Naive thymus-derived CD4-positive, alpha-beta T cell (primary cell): ENCODE results near the gene DTNA. TPM values are rescaled to one million over a fixed set of nuclear protein-coding genes. Genes with fewer than 3 reads are reported as not detected.

ENCODE experiments used
- ATAC-seq: fragments of 150-1000 bp; cut with Tn5 transposase; 2 replicates; pipeline ENCODE4 v1.10.0; 2021; ENCODE audit warnings: mild to moderate bottlenecking, moderate library complexity
- CTCF ChIA-PET: fragments of 350-600 bp; sonication (Branson Sonifier 250); formaldehyde crosslinking; loops from one replicate; lab custom pipeline; 2021; ENCODE audit warnings: antibody characterized with exemption; lab: Charles Lee
- POLR2A ChIA-PET: fragments of 350-600 bp; sonication (Branson Sonifier 250); formaldehyde crosslinking; loops from one replicate; lab custom pipeline; 2021; ENCODE audit warnings: antibody characterized with exemption, inconsistent platforms; lab: Charles Lee
- DNase-seq, 9 donors: peaks; one replicate each; pipeline versions ENCODE4 v3.0.0 to v3.0.0-alpha.2; 2020 to 2022; ENCODE audit warnings: mixed read lengths in 1 of 9
- H3K27ac ChIP-seq: one replicate; pipeline ENCODE4 v1.7.0; 2013; ENCODE audit warnings: mild to moderate bottlenecking, low read depth, low read length, moderate library complexity
- H3K27me3 ChIP-seq, 2 donors: one replicate each; pipeline ENCODE4 v1.7.0; 2013; ENCODE audit warnings: low read length in 2 of 2, mild to moderate bottlenecking in 2 of 2, moderate library complexity in 2 of 2; ENCODE audit not compliant: control insufficient read depth in 2 of 2, insufficient read depth in 2 of 2
- H3K36me3 ChIP-seq, 3 experiments: 1 replicate in 2 of 3; 2 replicates in 1 of 3; pipeline ENCODE4 v1.7.0; 2013; ENCODE audit warnings: low read length in 3 of 3, mild to moderate bottlenecking in 3 of 3, moderate library complexity in 1 of 3; ENCODE audit not compliant: insufficient read depth in 3 of 3, control insufficient read depth in 2 of 3
- H3K4me1 ChIP-seq, 2 donors: one replicate each; pipeline ENCODE4 v1.7.0; 2013; ENCODE audit warnings: low read length in 2 of 2, mild to moderate bottlenecking in 2 of 2, moderate library complexity in 1 of 2; ENCODE audit not compliant: control insufficient read depth in 2 of 2, insufficient read depth in 2 of 2
- H3K4me3 ChIP-seq: 2 replicates; pipeline ENCODE4 v1.7.0; 2013; ENCODE audit warnings: mild to moderate bottlenecking, low read length
- H3K9me3 ChIP-seq, 3 experiments: 1 replicate in 2 of 3; 2 replicates in 1 of 3; pipeline ENCODE4 v1.7.0; 2013; ENCODE audit warnings: low read length in 3 of 3; ENCODE audit not compliant: control insufficient read depth in 2 of 3
- H3K27ac Mint-ChIP-seq, 9 donors: one replicate each; pipeline ENCODE4 v1.8.0; 2020 to 2022; ENCODE audit warnings: mixed read lengths in 9 of 9, mild to moderate bottlenecking in 8 of 9, moderate library complexity in 5 of 9, inconsistent platforms in 2 of 9
- H3K27me3 Mint-ChIP-seq, 5 donors: one replicate each; pipeline ENCODE4 v1.8.0; 2021 to 2022; ENCODE audit warnings: mixed read lengths in 5 of 5, mild to moderate bottlenecking in 1 of 5
- H3K36me3 Mint-ChIP-seq, 5 donors: one replicate each; pipeline ENCODE4 v1.8.0; 2020 to 2022; ENCODE audit warnings: mixed read lengths in 5 of 5, mild to moderate bottlenecking in 3 of 5, inconsistent platforms in 1 of 5
- H3K4me1 Mint-ChIP-seq, 7 donors: one replicate each; pipeline ENCODE4 v1.8.0; 2020 to 2022; ENCODE audit warnings: mixed read lengths in 7 of 7, mild to moderate bottlenecking in 3 of 7, inconsistent platforms in 1 of 7
- H3K4me3 Mint-ChIP-seq, 10 donors: one replicate each; pipeline ENCODE4 v1.8.0; 2020 to 2022; ENCODE audit warnings: mild to moderate bottlenecking in 10 of 10, mixed read lengths in 10 of 10, moderate library complexity in 6 of 10, inconsistent platforms in 2 of 10
- H3K9me3 Mint-ChIP-seq, 11 donors: one replicate each; pipeline ENCODE4 v1.8.0; 2020 to 2022; ENCODE audit warnings: mixed read lengths in 11 of 11, mild to moderate bottlenecking in 4 of 11, inconsistent platforms in 1 of 11, moderate library complexity in 1 of 11
- intact Hi-C, 2 donors: fragments of 100-400 bp; cut with micrococcal nuclease; formaldehyde crosslinking; loops; one replicate each; pipeline ENCODE4 v1.15.1; 2023
- polyA plus RNA-seq, 2 donors: library from polyadenylated mRNA; unstranded; fragments of 300-500 nt; fragmentation: Illumina TruSeq; gene quantifications; one replicate each; pipeline ENCODE4 v1.2.3, GENCODE V29; 2021
- total RNA-seq, 6 experiments: library from RNA in 5 of 6; stranded (reverse) in 5 of 6; gene quantifications; 1 replicate in 5 of 6; 2 replicates in 1 of 6; pipeline ENCODE4 v1.2.3 and lab custom pipeline; 2021 to 2026

The DTNA gene
- total and polyA plus RNA-seq, 7 experiments from 2014 or later, result 0.49 to 1.5 (median 0.63) TPM; not detected in 3

DNA sequence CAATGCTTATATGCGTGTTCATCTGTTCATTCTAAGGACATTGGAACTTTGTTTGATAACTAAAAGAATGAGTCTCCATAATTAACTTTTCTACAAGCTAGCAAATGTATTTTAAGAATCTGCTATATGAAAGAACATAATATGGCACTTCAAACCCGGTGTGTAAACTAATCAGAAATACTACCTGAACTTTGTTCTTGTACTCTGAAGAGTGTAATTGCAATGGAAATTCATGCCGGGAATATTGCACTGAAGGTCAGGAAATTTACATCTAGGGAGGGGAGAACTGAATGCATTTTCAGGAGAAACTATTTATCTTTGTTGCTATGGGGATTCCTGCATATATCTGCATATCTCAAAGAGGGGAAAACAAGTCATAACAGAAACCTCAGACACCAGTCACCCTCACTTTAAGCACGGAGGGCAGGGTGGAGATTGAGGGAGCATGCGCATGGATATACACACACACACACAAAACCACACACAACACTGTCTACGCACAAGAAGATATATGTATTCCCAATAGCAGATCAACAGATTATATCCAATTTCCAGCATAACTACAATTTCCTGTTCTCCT lies 76.2 kb downstream of the DTNA start:
- Histone ChIP-seq H3K9me3 (no peaks in the 10 kb centered on the region), H3K4me3 (no peak overlapping the region), H3K36me3 (no peaks in the 10 kb centered on the region), H3K4me1 (no peaks in the 10 kb centered on the region), H3K27ac (no peak overlapping the region), H3K27me3 (no peaks in the 10 kb centered on the region)
- Mint-ChIP-seq H3K4me3 (no peak overlapping the region), H3K36me3 (no peaks in the 10 kb centered on the region), H3K4me1 (peaks cover 0 to 6% (median 0%) of the 10 kb centered on the region in 7 donors), H3K27ac (no peak overlapping the region), H3K9me3 (no peaks in the 10 kb centered on the region), H3K27me3 (peaks cover 5 to 34% (median 18%) of the 10 kb centered on the region in 5 donors)
- ATAC-seq (no peak), DNase-seq (no peak)
- ChIA-PET CTCF (interaction anchor here (0.6 kb wide), 1 partner anchor 28 kb away, joined by 3 read pairs; no protein-coding TSS in a partner anchor), POLR2A (no interaction called here)
- intact Hi-C loops, result loop anchor here in 1 of 2 donors (5.0 kb wide), 1 partner anchor 76 kb away; no protein-coding TSS in a partner anchor

DNA sequence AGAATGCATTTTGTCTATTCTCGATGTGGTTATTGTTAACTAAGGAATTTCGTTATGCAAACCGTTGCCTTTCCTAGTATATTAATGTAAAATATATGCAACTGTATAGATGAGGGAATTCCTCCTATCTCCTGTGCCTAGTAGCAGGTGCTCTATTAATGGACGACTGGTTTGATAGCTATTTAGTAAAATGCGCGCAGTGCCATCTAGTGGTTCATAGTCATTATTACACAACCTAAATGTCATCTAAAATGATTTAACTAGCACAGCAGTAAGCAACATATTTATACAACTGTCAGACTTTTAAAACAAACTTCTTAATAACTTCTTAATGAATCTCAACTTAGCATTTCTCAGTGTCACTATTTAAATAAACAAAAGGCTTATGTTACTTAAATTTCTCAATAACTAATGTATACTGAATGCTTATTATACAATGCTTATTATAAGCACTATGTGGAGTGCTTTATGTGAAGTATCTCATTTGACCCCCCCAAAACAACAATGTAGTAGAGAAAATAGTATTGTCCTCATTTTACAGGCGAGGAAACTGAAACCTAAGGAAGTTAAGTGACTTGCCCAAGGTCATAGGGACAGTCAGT lies 77.9 kb downstream of the DTNA start:
- POLR2A ChIA-PET, result no interaction called here
- H3K4me1 ChIP-seq, result no peaks in the 10 kb centered on the region
- H3K27me3 ChIP-seq, result no peaks in the 10 kb centered on the region
- Mint-ChIP-seq H3K36me3 (no peaks in the 10 kb centered on the region), H3K4me1 (peaks cover 0 to 6% (median 0%) of the 10 kb centered on the region in 7 donors), H3K27ac (no peak overlapping the region), H3K9me3 (peaks cover 0 to 5% (median 0%) of the 10 kb centered on the region in 11 donors), H3K27me3 (peaks cover 8 to 29% (median 22%) of the 10 kb centered on the region in 5 donors), H3K4me3 (no peak overlapping the region)
- no peaks in the 10 kb centered on the region for H3K36me3 ChIP-seq
- no peak overlapping the region for H3K4me3 ChIP-seq
- H3K27ac ChIP-seq, result no peak overlapping the region
- ATAC-seq, result peak; percentile 71
- CTCF ChIA-PET, result interaction anchor here (0.6 to 1.2 kb wide), 2 partner anchors 9 to 25 kb away, joined by 3 read pairs; no protein-coding TSS in a partner anchor
- H3K9me3 ChIP-seq, result no peaks in the 10 kb centered on the region
- DNase-seq, result peak in 5 of 9 donors; percentile 11 to 35 (median 30)
- intact Hi-C loops, result loop anchor here (1.0 to 5.0 kb wide), 3 partner anchors 74 to 949 kb away; no protein-coding TSS in a partner anchor

DNA sequence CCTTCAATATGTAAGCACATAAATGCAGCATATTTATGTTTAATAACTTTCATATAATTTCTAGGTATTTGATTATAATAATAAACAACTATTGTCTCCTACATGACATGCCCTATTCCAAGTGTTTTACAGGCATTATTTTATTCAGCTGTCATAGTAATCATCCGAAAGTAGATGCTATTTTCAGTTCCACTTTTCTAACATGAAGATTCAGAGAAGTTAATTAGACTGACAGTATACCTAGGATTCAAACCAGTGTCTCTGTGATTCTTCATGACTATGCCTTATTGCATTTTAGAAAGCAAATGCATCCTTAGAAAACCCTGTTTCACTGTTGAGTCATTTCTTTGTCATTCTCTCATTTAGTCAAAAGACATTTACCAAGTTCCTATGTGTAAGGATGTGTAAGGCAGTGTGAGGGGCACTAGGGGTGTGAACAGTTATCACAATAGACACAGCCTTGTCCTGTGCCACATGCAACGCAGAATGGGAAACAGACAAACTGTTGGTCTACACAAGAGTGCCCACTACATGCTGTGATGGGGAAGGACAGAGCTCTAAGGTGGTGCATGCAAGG lies 79.8 kb downstream of the DTNA start:
- peaks cover 0 to 5% (median 0%) of the 10 kb centered on the region in 11 donors for H3K9me3 Mint-ChIP-seq
- no peak for DNase-seq
- intact Hi-C loops, result loop anchor here in 1 of 2 donors (2.0 to 5.0 kb wide), 2 partner anchors 72 to 951 kb away; no protein-coding TSS in a partner anchor
- Histone ChIP-seq H3K36me3 (no peaks in the 10 kb centered on the region), H3K27ac (no peak overlapping the region), H3K4me3 (no peak overlapping the region), H3K9me3 (no peaks in the 10 kb centered on the region), H3K4me1 (no peaks in the 10 kb centered on the region), H3K27me3 (no peaks in the 10 kb centered on the region)
- CTCF ChIA-PET, result no interaction called here
- POLR2A ChIA-PET, result no interaction called here
- no peak for ATAC-seq
- no peaks in the 10 kb centered on the region for H3K36me3 Mint-ChIP-seq
- no peaks in the 10 kb centered on the region for H3K4me1 Mint-ChIP-seq
- H3K27ac Mint-ChIP-seq, result no peak overlapping the region
- H3K27me3 Mint-ChIP-seq, result peaks cover 12 to 36% (median 29%) of the 10 kb centered on the region in 5 donors
- H3K4me3 Mint-ChIP-seq, result no peak overlapping the region

DNA sequence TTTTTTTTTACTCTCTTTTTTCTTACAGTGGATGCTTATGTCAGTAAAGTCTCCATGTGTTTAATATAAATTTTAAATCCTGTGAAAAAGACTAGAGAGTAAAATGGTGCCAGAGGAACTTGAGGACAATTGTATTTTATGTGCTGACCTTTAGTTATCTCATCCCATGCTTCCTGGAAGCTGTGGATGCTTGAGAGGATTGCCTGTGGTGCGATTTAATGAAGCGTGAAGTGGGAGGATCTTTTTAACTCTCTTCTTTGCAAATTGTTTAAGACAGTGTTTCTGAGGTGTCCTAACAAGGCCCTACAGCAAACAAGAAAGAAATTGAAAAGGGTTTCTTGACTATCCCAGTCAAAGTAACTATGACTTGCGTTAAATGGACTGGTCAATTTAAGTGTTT lies 84.2 kb downstream of the DTNA start:
- H3K36me3 ChIP-seq, result no peaks in the 10 kb centered on the region
- Mint-ChIP-seq H3K27ac (no peak overlapping the region), H3K4me1 (peaks cover 0 to 3% (median 0%) of the 10 kb centered on the region in 7 donors), H3K9me3 (peaks cover 0 to 5% (median 0%) of the 10 kb centered on the region in 11 donors), H3K36me3 (no peaks in the 10 kb centered on the region), H3K27me3 (peaks cover 10 to 44% (median 26%) of the 10 kb centered on the region in 5 donors), H3K4me3 (no peak overlapping the region)
- H3K9me3 ChIP-seq, result no peaks in the 10 kb centered on the region
- H3K27me3 ChIP-seq, result no peaks in the 10 kb centered on the region
- H3K27ac ChIP-seq, result no peak overlapping the region
- H3K4me3 ChIP-seq, result no peak overlapping the region
- ChIA-PET POLR2A (no interaction called here), CTCF (no interaction called here)
- intact Hi-C loops, result no loop called here
- no peak for ATAC-seq
- H3K4me1 ChIP-seq, result no peaks in the 10 kb centered on the region
- no peak for DNase-seq

DNA sequence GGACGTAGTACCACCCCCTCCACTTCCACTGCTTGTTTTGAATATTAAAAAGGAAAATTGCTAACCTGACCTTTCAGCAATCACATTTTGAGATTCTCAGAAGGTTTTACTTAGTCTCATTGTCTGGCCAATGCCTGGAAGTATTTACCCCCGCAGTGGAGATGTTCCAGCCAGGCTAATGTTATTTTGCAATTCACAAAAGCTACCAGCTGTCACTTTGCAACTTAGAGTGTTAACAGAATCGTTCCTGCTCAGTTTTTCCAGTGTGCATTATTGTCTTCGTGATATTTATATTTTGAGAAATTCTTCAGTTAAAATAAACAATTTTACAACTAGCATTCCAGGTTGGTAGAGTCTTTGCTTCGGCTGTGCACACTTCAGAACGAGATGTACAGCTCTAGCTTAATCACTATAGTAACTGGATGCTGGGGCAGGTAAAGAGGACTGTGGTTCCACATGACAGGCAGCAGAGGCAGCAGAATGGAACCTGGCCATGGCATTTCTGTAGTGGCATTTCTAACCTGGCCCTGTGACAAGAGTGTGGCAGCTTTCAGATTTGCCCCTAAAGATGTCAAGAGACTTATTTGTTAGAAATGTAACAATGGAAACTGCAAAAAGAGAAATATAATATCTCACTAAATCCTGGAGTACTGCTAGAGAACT lies 85.1 kb downstream of the DTNA start:
- DNase-seq, result no peak
- H3K4me3 Mint-ChIP-seq, result no peak overlapping the region
- peaks cover 0 to 5% (median 0%) of the 10 kb centered on the region in 11 donors for H3K9me3 Mint-ChIP-seq
- peaks cover 0 to 3% (median 0%) of the 10 kb centered on the region in 7 donors for H3K4me1 Mint-ChIP-seq
- Histone ChIP-seq H3K4me1 (no peaks in the 10 kb centered on the region), H3K36me3 (no peaks in the 10 kb centered on the region), H3K4me3 (no peak overlapping the region), H3K27ac (no peak overlapping the region), H3K27me3 (no peaks in the 10 kb centered on the region), H3K9me3 (no peaks in the 10 kb centered on the region)
- intact Hi-C loops, result no loop called here
- no peak overlapping the region for H3K27ac Mint-ChIP-seq
- CTCF ChIA-PET, result no interaction called here
- H3K27me3 Mint-ChIP-seq, result peaks cover 10 to 40% (median 26%) of the 10 kb centered on the region in 5 donors
- H3K36me3 Mint-ChIP-seq, result no peaks in the 10 kb centered on the region
- ATAC-seq, result no peak
- POLR2A ChIA-PET, result no interaction called here

DNA sequence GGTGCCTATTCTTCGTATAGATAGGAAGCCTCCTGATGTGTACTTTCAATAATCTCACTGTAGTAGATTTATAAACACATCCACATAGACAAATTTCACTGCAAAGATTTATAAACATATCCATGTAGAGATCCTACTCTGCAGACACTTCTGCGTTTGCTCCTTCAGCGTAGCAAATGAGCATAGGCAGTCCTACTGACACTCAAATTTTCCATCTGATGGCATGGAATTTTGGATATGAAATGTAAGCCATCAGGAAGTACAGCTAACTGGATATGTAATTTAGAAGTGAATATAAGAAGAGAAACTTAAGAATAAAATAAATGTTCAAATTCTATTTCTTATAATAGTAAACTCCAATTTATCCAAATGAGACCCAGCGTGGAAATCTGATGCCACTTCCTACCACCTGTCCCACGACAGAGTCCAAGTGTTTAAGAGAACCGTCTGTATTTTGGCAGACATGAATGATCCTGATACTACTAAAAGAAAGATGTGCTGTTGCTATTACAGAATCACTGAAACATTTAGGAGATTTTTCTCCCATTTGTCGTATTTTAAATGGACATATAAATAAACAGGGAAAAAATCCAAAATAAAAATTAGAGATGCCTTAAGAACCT lies 86.0 kb downstream of the DTNA start:
- no peak overlapping the region for H3K4me3 ChIP-seq
- no peaks in the 10 kb centered on the region for H3K36me3 Mint-ChIP-seq
- no peaks in the 10 kb centered on the region for H3K27me3 ChIP-seq
- H3K4me3 Mint-ChIP-seq, result no peak overlapping the region
- H3K4me1 ChIP-seq, result no peaks in the 10 kb centered on the region
- H3K4me1 Mint-ChIP-seq, result peaks cover 0 to 3% (median 0%) of the 10 kb centered on the region in 7 donors
- H3K27ac ChIP-seq, result no peak overlapping the region
- H3K9me3 Mint-ChIP-seq, result peaks cover 0 to 5% (median 0%) of the 10 kb centered on the region in 11 donors
- peaks cover 10 to 39% (median 21%) of the 10 kb centered on the region in 5 donors for H3K27me3 Mint-ChIP-seq
- intact Hi-C loops, result no loop called here
- CTCF ChIA-PET, result no interaction called here
- ATAC-seq (no peak), DNase-seq (no peak)
- POLR2A ChIA-PET, result no interaction called here
- no peaks in the 10 kb centered on the region for H3K9me3 ChIP-seq
- H3K27ac Mint-ChIP-seq, result no peak overlapping the region
- no peaks in the 10 kb centered on the region for H3K36me3 ChIP-seq
